HG02623 (cell line): ENCODE data around the gene SUCLA2.
"Not testable (repeated sequence)": the region's sequence is repeated elsewhere in the genome, so short reads cannot be mapped to it uniquely, and the experiment has no call there.

Source experiments
- ATAC-seq: cut with Tn5 transposase; IDR thresholded peaks from one replicate; pipeline ENCODE4 v1.9.1; 2021; ENCODE audit warnings: moderate library complexity; ENCODE audit not compliant: unreplicated experiment

SUCLA2 gene

DNA sequence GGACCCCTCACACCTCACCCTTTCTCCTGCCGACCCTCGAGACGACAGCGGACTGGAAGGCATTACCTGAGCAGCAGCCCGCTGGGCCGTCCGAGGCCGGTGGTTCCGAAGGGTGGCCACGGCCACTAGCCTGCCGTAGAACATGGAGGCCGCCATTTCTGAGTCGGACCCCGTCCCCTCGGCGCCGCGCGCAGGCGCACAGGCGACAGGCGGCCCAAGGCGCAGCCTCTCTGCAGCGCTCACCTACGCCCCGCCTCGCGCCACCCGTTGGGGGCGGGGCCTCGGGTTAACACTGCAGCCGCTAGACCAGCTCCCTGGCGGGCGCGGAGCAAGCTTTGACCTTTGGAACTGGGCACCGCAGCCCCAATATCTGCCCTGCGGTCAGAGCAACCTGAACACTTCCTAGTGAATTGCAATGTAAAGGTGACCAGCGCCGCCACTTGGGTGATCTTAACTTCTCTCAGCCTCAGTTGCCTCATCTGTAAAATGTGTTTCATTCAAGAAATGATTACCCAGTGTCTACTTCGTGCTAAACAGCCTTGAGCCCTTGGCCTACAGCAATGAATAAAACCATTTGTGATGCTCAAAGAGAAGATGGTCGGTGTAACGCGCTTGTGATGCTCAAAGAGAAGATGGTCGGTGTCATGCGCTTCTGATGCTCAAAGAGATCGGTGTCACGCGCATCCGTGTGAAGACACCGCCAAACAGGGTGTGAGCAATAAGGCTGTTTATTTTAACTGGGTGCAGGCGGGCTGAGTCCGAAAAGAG lies at the start of gene SUCLA2:
SUCLA2 (minus strand) TSS at position 160 of the 768 bp plus-strand sequence; CDS start at position 156, 4 bp downstream.
- ATAC-seq, result peak; percentile 99

- no peak for ATAC-seq
Measured at GRCh38 chr13:48050550-48050949, 49.5 kb upstream of the SUCLA2 start.

- no peak for ATAC-seq
Measured at GRCh38 chr13:48043789-48044503, 42.9 kb upstream of the SUCLA2 start.

DNA sequence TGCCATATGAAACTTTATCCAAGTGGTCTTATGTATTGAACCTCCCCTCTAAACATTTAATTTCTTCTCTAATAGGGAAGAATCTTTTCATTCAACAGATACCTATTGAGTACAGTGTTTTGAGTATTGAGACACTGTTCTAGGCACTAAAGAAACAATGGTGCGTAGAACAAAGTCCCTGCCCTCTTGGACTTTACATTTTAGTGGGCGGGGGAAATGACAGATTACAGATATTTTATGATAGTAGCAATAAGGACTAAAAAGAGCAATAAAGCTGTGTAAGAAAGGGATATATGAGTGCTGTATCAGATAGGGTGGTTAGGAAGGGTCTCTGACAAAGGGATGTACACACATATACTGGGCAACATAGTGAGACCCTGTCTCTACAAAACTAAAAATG lies 41.8 kb upstream of the SUCLA2 start:
- ATAC-seq, result no peak

- no peak for ATAC-seq
Measured at GRCh38 chr13:48040896-48041295, 39.8 kb upstream of the SUCLA2 start.

- ATAC-seq, result no peak
Measured at GRCh38 chr13:48040049-48040448, 39.0 kb upstream of the SUCLA2 start.

DNA sequence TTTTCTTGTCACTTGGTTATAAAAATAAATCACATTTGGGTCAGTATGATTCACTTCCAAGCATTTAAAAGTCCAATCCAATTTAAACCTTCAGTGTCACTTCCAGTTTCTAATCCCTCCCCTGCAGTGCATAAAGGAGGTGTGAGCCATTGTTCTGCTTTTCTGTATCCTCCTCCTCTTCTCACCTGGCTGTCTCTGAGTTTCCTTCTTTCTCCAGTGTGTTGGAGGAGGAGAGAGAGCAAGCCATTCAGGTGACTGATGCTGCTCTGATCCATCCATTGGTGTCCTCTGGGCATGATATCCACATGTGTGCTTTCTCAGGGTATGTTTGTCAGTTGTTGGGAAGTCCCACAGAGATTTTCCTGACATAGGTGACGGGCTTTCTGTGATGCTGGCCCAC lies 37.7 kb upstream of the SUCLA2 start:
- ATAC-seq, result no peak

- peak; percentile 91 for ATAC-seq
Measured at GRCh38 chr13:48037346-48038173, 36.5 kb upstream of the SUCLA2 start, which contains the start of gene NUDT15. Gene NUDT15, plus strand, starts transcription at chr13:48037726. Its CDS starts 21 bp downstream, at chr13:48037747.

GRCh38 chr13:48029859-48030258 lies 28.8 kb upstream of the SUCLA2 start:
- ATAC-seq, result no peak

DNA sequence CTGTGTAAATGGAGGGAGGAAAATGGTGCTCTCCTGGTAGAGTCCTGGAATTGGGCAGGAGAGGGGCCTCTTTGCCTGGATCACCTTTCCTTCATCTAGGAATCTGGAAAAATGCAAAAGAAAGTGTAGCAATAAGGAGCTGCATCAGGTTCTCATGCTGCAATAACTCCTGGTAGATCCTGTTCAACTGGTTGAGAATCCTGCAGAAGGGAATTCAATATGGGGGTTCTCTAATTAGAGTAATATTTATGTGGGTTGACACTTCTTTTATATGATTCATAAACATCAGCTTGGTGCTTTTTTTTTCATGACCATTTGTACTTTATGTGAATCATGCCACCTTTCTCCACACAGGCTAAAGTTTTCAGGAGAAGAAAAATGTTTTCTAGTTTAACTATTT lies 27.0 kb upstream of the SUCLA2 start:
- no peak for ATAC-seq

DNA sequence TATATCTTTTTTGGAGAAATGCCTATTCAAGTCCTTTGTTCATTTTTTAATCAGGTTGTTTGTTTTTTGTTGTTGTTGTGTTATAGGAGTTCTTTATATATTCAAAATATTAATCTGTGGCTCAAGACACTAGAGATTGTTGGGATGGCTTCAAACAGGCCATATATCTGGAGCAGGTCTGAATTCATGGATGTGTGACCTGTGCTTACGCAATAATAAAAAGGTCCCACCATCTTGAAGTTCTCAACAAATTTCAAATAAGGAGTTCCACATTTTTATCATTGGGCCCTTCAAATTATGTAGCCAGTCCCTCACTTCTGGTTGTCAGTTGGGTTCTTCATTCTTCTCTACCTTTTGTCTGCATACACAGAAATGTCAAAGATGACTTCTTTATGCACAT lies 18.7 kb upstream of the SUCLA2 start:
- ATAC-seq, result no peak

DNA sequence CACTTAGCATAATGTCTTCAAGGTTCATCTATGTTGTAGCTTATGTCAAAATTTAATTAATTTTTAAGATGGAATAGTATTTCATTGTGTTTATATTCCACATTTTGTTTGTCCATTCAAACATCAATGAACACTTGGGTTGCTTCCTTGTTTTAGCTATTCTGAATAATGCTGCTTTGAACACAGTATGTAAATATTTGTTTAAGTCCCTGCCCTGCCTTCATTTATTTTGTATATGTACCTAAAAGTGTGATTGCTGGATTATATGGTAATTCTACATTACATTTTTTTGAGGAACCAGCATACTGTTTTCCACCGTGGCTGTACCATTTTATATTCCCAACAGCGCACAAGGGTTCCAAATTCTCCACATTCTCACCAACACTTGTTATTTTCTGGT lies 17.6 kb upstream of the SUCLA2 start:
- ATAC-seq, result no peak

GRCh38 chr13:48014359-48014758 lies 13.3 kb upstream of the SUCLA2 start:
- no peak for ATAC-seq

- ATAC-seq, result no peak
Measured at GRCh38 chr13:48012668-48013067, 11.6 kb upstream of the SUCLA2 start.

GRCh38 chr13:48010698-48011097 lies 9.6 kb upstream of the SUCLA2 start:
- ATAC-seq, result no peak

- ATAC-seq, result no peak
Measured at GRCh38 chr13:48009284-48009683, 8.2 kb upstream of the SUCLA2 start.

- no peak for ATAC-seq
Measured at GRCh38 chr13:48006396-48006795, 5.3 kb upstream of the SUCLA2 start.

- no peak for ATAC-seq
Measured at GRCh38 chr13:48004201-48004600, 3.1 kb upstream of the SUCLA2 start.

DNA sequence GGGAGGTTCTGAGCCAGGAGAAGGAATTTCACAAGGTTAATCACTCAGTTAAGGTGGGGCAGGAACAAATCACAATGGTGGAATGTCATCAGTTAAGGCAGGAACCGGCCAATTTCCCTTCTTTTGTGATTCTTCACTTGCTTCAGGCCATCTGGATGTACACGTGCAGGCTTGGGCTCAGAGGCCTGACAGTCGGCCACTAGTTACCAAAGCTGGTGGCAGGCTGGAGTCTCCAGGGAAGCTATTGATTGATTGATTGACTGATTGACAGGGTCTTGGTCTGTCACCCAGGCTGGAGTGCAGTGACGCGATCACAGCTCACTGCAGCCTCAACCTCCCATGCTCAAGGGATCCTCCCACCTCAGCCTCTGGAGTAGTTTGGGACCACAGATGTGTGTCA lies 926 bp upstream of the SUCLA2 start:
- not testable (repeated sequence) for ATAC-seq

DNA sequence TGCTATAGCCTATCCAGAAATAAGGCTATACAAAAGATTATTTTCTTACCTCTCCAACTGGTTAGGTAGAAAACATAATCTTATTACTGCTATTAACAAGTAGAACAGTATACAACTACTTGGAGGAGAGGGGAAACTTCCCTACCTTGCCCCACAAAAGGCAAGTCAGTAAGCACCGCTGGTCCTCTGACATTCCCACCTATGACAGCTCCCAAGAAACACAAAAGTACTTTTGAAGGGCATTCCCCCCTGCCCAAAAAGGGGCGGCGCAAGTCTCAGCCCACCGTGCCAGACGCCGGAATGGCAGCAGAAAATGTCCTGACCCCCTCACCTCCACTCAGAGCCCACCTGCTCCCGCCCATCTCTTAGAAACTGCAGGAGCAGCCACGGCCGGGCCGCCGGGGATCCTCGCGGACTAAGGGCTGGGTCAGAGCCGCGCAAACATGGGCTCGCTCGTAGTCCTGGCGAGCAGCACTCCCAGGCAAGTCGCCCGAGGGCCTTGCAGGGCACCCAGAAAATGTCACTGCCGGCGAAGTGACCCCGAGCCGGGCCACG lies 437 bp downstream of the SUCLA2 start:
- ATAC-seq, result peak; percentile 26

DNA sequence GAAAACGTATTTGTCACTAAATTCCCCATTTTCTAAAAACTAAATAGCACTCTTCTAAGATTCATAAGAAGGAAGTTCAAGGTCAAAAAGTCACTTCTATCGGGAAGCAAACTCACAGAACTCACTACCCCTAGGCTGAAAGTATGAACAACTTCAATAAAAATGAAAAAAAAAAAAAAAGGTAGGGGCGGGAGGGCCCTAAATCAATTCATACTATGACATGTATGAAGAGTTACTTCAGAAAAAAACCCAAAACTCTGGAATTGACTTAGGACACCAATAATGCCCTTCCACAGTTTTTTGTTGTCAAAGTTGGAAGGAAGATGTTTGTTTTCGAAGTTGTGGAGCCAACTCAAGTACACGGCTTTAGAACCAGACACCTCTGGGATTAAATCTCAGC lies 1.1 kb downstream of the SUCLA2 start:
- ATAC-seq, result no peak
